Natural killer cell (primary cell): ENCODE results near the gene CSNK2A1. TPM values are rescaled to one million over a fixed set of nuclear protein-coding genes. Genes with fewer than 3 reads are reported as not detected.

Source experiments
- ATAC-seq, 3 donors: fragments of 150-1000 bp in 2 of 3; fragments of 200-7000 bp in 1 of 3; cut with Tn5 transposase; 1 replicate in 1 of 3; 2 replicates in 2 of 3; pipeline ENCODE4 v1.10.0; 2021; ENCODE audit warnings: mild to moderate bottlenecking in 2 of 3, moderate library complexity in 2 of 3
- DNase-seq, 2 donors: peaks; one replicate each; pipeline versions ENCODE4 v3.0.0 to v3.0.0-alpha.2; 2013 to 2021; ENCODE audit warnings: mixed read lengths in 1 of 2
- H3K27ac ChIP-seq: one replicate; pipeline ENCODE4 v1.5.1; 2013; ENCODE audit warnings: mild to moderate bottlenecking, low read length
- H3K27me3 ChIP-seq: one replicate; pipeline ENCODE4 v1.6.1; 2013; ENCODE audit warnings: low read length; ENCODE audit not compliant: control insufficient read depth, insufficient read depth
- H3K36me3 ChIP-seq: one replicate; pipeline ENCODE4 v1.6.1; 2013; ENCODE audit warnings: low read length; ENCODE audit not compliant: control insufficient read depth, insufficient read depth
- H3K4me1 ChIP-seq: one replicate; pipeline ENCODE4 v1.6.1; 2013; ENCODE audit warnings: low read length; ENCODE audit not compliant: control insufficient read depth, insufficient read depth
- H3K4me3 ChIP-seq: one replicate; pipeline ENCODE4 v1.5.1; 2013; ENCODE audit warnings: low read length
- H3K9me3 ChIP-seq: one replicate; pipeline ENCODE4 v1.6.1; 2013; ENCODE audit warnings: low read length; ENCODE audit not compliant: control insufficient read depth, insufficient read depth
- H3K27ac Mint-ChIP-seq, 2 donors: one replicate each; pipeline ENCODE4 v1.8.0; 2022; ENCODE audit warnings: mild to moderate bottlenecking in 2 of 2, mixed read lengths in 2 of 2, moderate library complexity in 1 of 2
- H3K27me3 Mint-ChIP-seq, 2 donors: one replicate each; pipeline ENCODE4 v1.8.0; 2022; ENCODE audit warnings: low read depth in 2 of 2, mixed read lengths in 2 of 2
- H3K36me3 Mint-ChIP-seq: one replicate; pipeline ENCODE4 v1.8.0; 2022; ENCODE audit warnings: mixed read lengths
- H3K4me1 Mint-ChIP-seq, 2 donors: one replicate each; pipeline ENCODE4 v1.8.0; 2022; ENCODE audit warnings: mixed read lengths in 2 of 2
- H3K4me3 Mint-ChIP-seq: one replicate; pipeline ENCODE4 v1.8.0; 2022; ENCODE audit warnings: mild to moderate bottlenecking, moderate library complexity, mixed read lengths
- H3K9me3 Mint-ChIP-seq, 2 donors: one replicate each; pipeline ENCODE4 v1.8.0; 2022; ENCODE audit warnings: mixed read lengths in 2 of 2
- CTCF ChIP-seq: fragments of 200-600 bp; IDR thresholded peaks from one replicate; pipeline ENCODE4 v1.8.0; 2022; ENCODE audit warnings: antibody characterized with exemption
- WGBS: methylation state at CpG from one replicate; pipeline ENCODE4 v1.1.7; 2013; ENCODE audit warnings: missing lambda C conversion rate; ENCODE audit not compliant: insufficient coverage; 5-methylcytosine and 5-hydroxymethylcytosine counted together
- intact Hi-C: fragments of 100-400 bp; cut with micrococcal nuclease; formaldehyde crosslinking; loops from one replicate; pipeline ENCODE4 v1.14.2; 2022
- total RNA-seq, 4 donors: library from RNA; stranded (reverse); fragments of 120-200 nt in 1 of 4; gene quantifications; one replicate each; pipeline versions ENCODE4 v1.2.3 to v1.2.4, GENCODE V29; 2013 to 2022

The CSNK2A1 gene
- total RNA-seq, 3 donors from 2014 or later (not counting 1 experiment from before 2014, with no cell fraction given), result 88.8 to 92.6 (median 88.9) TPM

GRCh38 chr20:568673-569415 lies 25.3 kb upstream of the CSNK2A1 start:
- no peak overlapping the region for H3K4me3 Mint-ChIP-seq
- no peaks in the 10 kb centered on the region for H3K36me3 Mint-ChIP-seq
- H3K9me3 Mint-ChIP-seq, result no peaks in the 10 kb centered on the region
- WGBS, result 78% methylated on average over 14 of the region's 14 CpGs
- H3K27ac ChIP-seq, result no peak overlapping the region
- no peak for DNase-seq
- no peaks in the 10 kb centered on the region for H3K36me3 ChIP-seq
- no peaks in the 10 kb centered on the region for H3K4me1 ChIP-seq
- H3K4me3 ChIP-seq, result no peak overlapping the region
- no peak for TF ChIP-seq CTCF
- H3K4me1 Mint-ChIP-seq, result no peaks in the 10 kb centered on the region
- ATAC-seq, result no peak
- peaks cover 21 to 31% of the 10 kb centered on the region in 2 donors for H3K27me3 Mint-ChIP-seq
- H3K27ac Mint-ChIP-seq, result no peak overlapping the region
- intact Hi-C loops, result no loop called here
- peaks cover 6% of the 10 kb centered on the region for H3K27me3 ChIP-seq
- H3K9me3 ChIP-seq, result no peaks in the 10 kb centered on the region

GRCh38 chr20:568097-568652 lies 24.6 kb upstream of the CSNK2A1 start:
- no peak overlapping the region for H3K4me3 ChIP-seq
- no peak for DNase-seq
- Mint-ChIP-seq H3K27me3 (peaks cover 15 to 26% of the 10 kb centered on the region in 2 donors), H3K4me3 (no peak overlapping the region), H3K36me3 (no peaks in the 10 kb centered on the region), H3K4me1 (no peaks in the 10 kb centered on the region), H3K27ac (no peak overlapping the region), H3K9me3 (no peaks in the 10 kb centered on the region)
- H3K27me3 ChIP-seq, result peaks cover 6% of the 10 kb centered on the region
- no peaks in the 10 kb centered on the region for H3K36me3 ChIP-seq
- no peaks in the 10 kb centered on the region for H3K9me3 ChIP-seq
- 27% methylated on average over 20 of the region's 20 CpGs for WGBS
- no peak overlapping the region for H3K27ac ChIP-seq
- TF ChIP-seq CTCF, result no peak
- no peak for ATAC-seq
- intact Hi-C loops, result no loop called here
- no peaks in the 10 kb centered on the region for H3K4me1 ChIP-seq

- no peak overlapping the region for H3K4me3 Mint-ChIP-seq
- intact Hi-C loops, result loop anchor here (5.0 kb wide), 2 partner anchors 103 to 173 kb away; no protein-coding TSS in a partner anchor
- DNase-seq (no peak), ATAC-seq (no peak)
- Histone ChIP-seq H3K4me1 (no peaks in the 10 kb centered on the region), H3K27ac (no peak overlapping the region), H3K27me3 (peaks cover 6% of the 10 kb centered on the region), H3K36me3 (no peaks in the 10 kb centered on the region), H3K9me3 (no peaks in the 10 kb centered on the region), H3K4me3 (no peak overlapping the region)
- H3K27me3 Mint-ChIP-seq, result peaks cover 17 to 25% of the 10 kb centered on the region in 2 donors
- 91% methylated on average over 3 of the region's 3 CpGs for WGBS
- H3K27ac Mint-ChIP-seq, result no peak overlapping the region
- no peaks in the 10 kb centered on the region for H3K4me1 Mint-ChIP-seq
- no peak for TF ChIP-seq CTCF
- H3K9me3 Mint-ChIP-seq, result no peaks in the 10 kb centered on the region
- no peaks in the 10 kb centered on the region for H3K36me3 Mint-ChIP-seq
Observed at GRCh38 chr20:564192-564591, 20.6 kb upstream of the CSNK2A1 start.
